Tibial artery (tissue), 4 donors: ENCODE results near the gene ELAVL1.

Experiments used
- DNase-seq, 2 donors: peaks; one replicate each; pipeline ENCODE4 v3.0.0-alpha.2; 2019
- H3K27ac ChIP-seq, 2 donors: fragments of 200-600 bp; sonication (generic) in 1 of 2; 1 replicate in 1 of 2; 2 replicates in 1 of 2; pipeline ENCODE4 v1.5.1; 2018 to 2019; ENCODE audit warnings: mild to moderate bottlenecking in 1 of 2
- H3K27me3 ChIP-seq, 2 donors: fragments of 200-600 bp; sonication (generic) in 1 of 2; one replicate each; pipeline versions ENCODE4 v1.5.1 to v1.6.0; 2016 to 2019
- H3K36me3 ChIP-seq, 3 donors: fragments of 200-600 bp; sonication (generic) in 2 of 3; one replicate each; pipeline ENCODE4 v1.5.1; 2016 to 2019; ENCODE audit warnings: mild to moderate bottlenecking in 2 of 3
- H3K4me1 ChIP-seq, 4 donors: fragments of 200-600 bp; sonication (generic) in 2 of 4; 1 replicate in 3 of 4; 2 replicates in 1 of 4; pipeline ENCODE4 v1.5.1; 2016 to 2019
- H3K4me3 ChIP-seq, 2 donors: fragments of 200-600 bp; sonication (generic) in 1 of 2; 1 replicate in 1 of 2; 2 replicates in 1 of 2; pipeline ENCODE4 v1.5.1; 2018 to 2019; ENCODE audit warnings: mild to moderate bottlenecking in 2 of 2
- H3K9me3 ChIP-seq, 3 donors: fragments of 200-600 bp; sonication (generic) in 1 of 3; one replicate each; pipeline ENCODE4 v1.5.1; 2016 to 2019
- CTCF ChIP-seq, 2 experiments: fragments of 200-600 bp in 1 of 2; fragments of 450-650 bp in 1 of 2; IDR thresholded peaks; one replicate each; pipeline ENCODE4 v1.5.1; 2017 to 2019; ENCODE audit warnings: antibody characterized with exemption in 2 of 2, mild to moderate bottlenecking in 1 of 2, moderate library complexity in 1 of 2
- intact Hi-C: fragments of 100-400 bp; cut with DNase I; formaldehyde crosslinking; loops from one replicate; pipeline ENCODE4 v1.15.0; 2023; ENCODE audit warnings: low total_unique reads

ELAVL1 gene

DNA sequence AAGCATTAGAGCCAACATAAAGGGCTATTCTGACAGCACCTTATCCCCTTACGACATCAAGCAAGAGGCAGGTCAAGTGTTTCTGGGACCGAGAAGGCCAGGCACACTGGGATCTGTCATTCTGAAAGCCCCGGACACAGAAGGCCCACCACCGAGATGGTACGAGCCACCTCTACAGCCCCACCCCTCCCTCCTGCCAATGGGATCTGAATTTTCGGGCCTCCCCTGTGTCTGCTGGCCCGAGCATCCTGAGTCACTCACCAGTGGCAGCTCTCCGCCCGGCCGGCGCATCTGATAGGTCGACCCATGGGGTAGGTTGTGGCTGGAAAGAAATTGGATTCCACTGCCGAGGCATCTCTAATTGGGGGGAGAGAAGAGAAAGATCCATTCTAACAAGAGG is 64.6 kb downstream of the ELAVL1 start:
- Histone ChIP-seq H3K27ac (no peak overlapping the region), H3K4me3 (no peak overlapping the region), H3K4me1 (peaks cover 0 to 35% (median 17%) of the 10 kb centered on the region in 4 donors), H3K9me3 (no peaks in the 10 kb centered on the region), H3K36me3 (peaks cover 42 to 55% (median 46%) of the 10 kb centered on the region in 3 donors), H3K27me3 (no peaks in the 10 kb centered on the region)
- DNase-seq: no peak
- no peak for TF ChIP-seq CTCF (IDR thresholded peaks at IDR 0.05)
- intact Hi-C loops: loop anchor here (10.0 kb wide), 1 partner anchor 64 kb away; the partner anchor contains the start of gene ELAVL1

DNA sequence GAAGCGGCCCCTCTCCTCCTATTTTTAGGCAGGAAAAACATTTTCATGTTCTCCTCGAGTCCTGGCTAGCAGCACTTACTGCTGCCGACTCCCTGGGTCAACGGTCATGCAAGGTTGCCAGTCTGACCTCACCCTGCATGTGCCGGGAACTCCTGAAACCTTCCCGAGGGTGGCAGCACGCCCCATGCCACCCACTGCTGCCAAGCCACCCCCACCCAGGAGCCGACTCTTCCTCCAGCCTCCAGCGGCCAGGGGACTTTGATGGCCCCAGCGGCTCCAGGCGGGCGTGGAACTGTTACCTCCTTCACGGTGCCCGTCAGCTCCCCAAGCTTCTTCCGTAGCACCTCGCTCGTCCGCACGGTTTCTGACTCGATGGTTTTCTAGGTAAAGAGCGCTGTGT is 70.7 kb downstream of the ELAVL1 start:
- H3K4me3 ChIP-seq: peak overlapping the region in 1 of 2 donors; percentile 10
- H3K27me3 ChIP-seq: no peaks in the 10 kb centered on the region
- peaks cover 0 to 69% (median 40%) of the 10 kb centered on the region in 4 donors for H3K4me1 ChIP-seq
- peak overlapping the region; percentile 91 to 96 for H3K27ac ChIP-seq
- DNase-seq: peak in 1 of 2 donors; percentile 82
- peaks cover 57 to 92% (median 85%) of the 10 kb centered on the region in 3 donors for H3K36me3 ChIP-seq
- intact Hi-C loops: no loop called here
- no peaks in the 10 kb centered on the region for H3K9me3 ChIP-seq
- TF ChIP-seq CTCF (IDR thresholded peaks at IDR 0.05): no peak

GRCh38 chr19:7933828-7934725 is 71.4 kb downstream of the ELAVL1 start:
- Histone ChIP-seq H3K27ac (peak overlapping the region; percentile 91 to 96), H3K36me3 (peaks cover 50 to 85% (median 80%) of the 10 kb centered on the region in 3 donors), H3K4me1 (peaks cover 0 to 73% (median 47%) of the 10 kb centered on the region in 4 donors), H3K9me3 (no peaks in the 10 kb centered on the region), H3K27me3 (no peaks in the 10 kb centered on the region), H3K4me3 (peak overlapping the region in 1 of 2 donors; percentile 10)
- intact Hi-C loops: no loop called here
- no peak for TF ChIP-seq CTCF (IDR thresholded peaks at IDR 0.05)
- DNase-seq: no peak

- Histone ChIP-seq H3K27me3 (no peaks in the 10 kb centered on the region), H3K9me3 (no peaks in the 10 kb centered on the region), H3K4me3 (no peak overlapping the region), H3K36me3 (peaks cover 50 to 79% (median 77%) of the 10 kb centered on the region in 3 donors), H3K4me1 (peaks cover 0 to 78% (median 52%) of the 10 kb centered on the region in 4 donors), H3K27ac (peak overlapping the region; percentile 91 to 96)
- intact Hi-C loops: no loop called here
- DNase-seq: no peak
- no peak for TF ChIP-seq CTCF (IDR thresholded peaks at IDR 0.05)
These were observed 72.0 kb downstream of the ELAVL1 start for GRCh38 chr19:7933411-7933810.

DNA sequence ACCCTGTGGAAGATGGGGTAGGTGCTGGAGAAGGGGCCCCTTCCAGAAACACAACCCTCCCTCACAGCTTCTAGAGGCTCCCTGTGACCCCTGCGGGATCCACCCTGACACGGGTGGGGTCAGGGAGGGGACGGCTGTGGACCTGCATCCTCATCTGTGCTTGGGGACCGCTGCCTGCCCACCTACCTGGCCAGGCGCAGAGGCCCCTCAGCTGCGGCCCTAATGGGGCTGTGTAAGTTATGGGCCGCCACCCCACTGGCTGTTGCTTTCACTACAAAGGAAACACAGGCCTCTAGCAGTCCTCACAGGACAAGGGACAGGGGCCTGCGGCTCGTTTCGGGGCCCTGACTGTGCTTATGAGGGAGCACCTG is 72.5 kb downstream of the ELAVL1 start:
- H3K4me1 ChIP-seq: peaks cover 0 to 83% (median 57%) of the 10 kb centered on the region in 4 donors
- peak overlapping the region; percentile 91 to 96 for H3K27ac ChIP-seq
- no peaks in the 10 kb centered on the region for H3K9me3 ChIP-seq
- peaks cover 48 to 74% (median 72%) of the 10 kb centered on the region in 3 donors for H3K36me3 ChIP-seq
- TF ChIP-seq CTCF (IDR thresholded peaks at IDR 0.05): no peak
- intact Hi-C loops: no loop called here
- H3K4me3 ChIP-seq: no peak overlapping the region
- no peaks in the 10 kb centered on the region for H3K27me3 ChIP-seq
- no peak for DNase-seq
